Endothelial cell of umbilical vein (primary cell): Measurements from ENCODE around the gene EXOC3.

Experiments used
- EZH2 ChIP-seq: IDR thresholded peaks from 2 replicates; pipeline ENCODE4 v1.6.1; 2012; ENCODE audit warnings: borderline replicate concordance, low read depth, mild to moderate bottlenecking, moderate library complexity, low read length, inconsistent platforms; ENCODE audit not compliant: severe bottlenecking
- GATA2 ChIP-seq: IDR thresholded peaks from 2 replicates; pipeline ENCODE4 v1.7.0; 2011; ENCODE audit warnings: low read depth, mild to moderate bottlenecking, moderate library complexity, mixed read lengths, low read length; ENCODE audit not compliant: insufficient read length, insufficient read depth
- MYC ChIP-seq: IDR thresholded peaks from one replicate; pipeline ENCODE4 v1.6.1; 2011; ENCODE audit warnings: mild to moderate bottlenecking, low read depth, low read length
- POLR2A ChIP-seq: IDR thresholded peaks from 2 replicates; pipeline ENCODE4 v1.6.1; 2012; ENCODE audit warnings: low read depth, mild to moderate bottlenecking, control low read depth, low read length
- POLR2AphosphoS5 ChIP-seq: IDR thresholded peaks from 2 replicates; pipeline ENCODE4 v1.6.1; 2012; ENCODE audit warnings: low read depth, mild to moderate bottlenecking, control low read depth, low read length, moderate library complexity; ENCODE audit not compliant: insufficient read depth
- TF ChIP-seq, protein P1 (sequence below), 2 donors: IDR thresholded peaks; 1 replicate in 1 of 2; 2 replicates in 1 of 2; pipeline ENCODE4 v1.5.1; 2011; ENCODE audit warnings: low read length in 2 of 2, mild to moderate bottlenecking in 2 of 2, moderate library complexity in 2 of 2, control low read depth in 1 of 2, inconsistent platforms in 1 of 2, low read depth in 1 of 2; ENCODE audit not compliant: insufficient read depth in 1 of 2; ENCODE audit errors: extremely low read depth in 1 of 2
- TF ChIP-seq, protein P2 (sequence below): IDR thresholded peaks from 2 replicates; pipeline ENCODE4 v1.6.1; 2011; ENCODE audit not compliant: insufficient read depth, insufficient read length

DNA sequence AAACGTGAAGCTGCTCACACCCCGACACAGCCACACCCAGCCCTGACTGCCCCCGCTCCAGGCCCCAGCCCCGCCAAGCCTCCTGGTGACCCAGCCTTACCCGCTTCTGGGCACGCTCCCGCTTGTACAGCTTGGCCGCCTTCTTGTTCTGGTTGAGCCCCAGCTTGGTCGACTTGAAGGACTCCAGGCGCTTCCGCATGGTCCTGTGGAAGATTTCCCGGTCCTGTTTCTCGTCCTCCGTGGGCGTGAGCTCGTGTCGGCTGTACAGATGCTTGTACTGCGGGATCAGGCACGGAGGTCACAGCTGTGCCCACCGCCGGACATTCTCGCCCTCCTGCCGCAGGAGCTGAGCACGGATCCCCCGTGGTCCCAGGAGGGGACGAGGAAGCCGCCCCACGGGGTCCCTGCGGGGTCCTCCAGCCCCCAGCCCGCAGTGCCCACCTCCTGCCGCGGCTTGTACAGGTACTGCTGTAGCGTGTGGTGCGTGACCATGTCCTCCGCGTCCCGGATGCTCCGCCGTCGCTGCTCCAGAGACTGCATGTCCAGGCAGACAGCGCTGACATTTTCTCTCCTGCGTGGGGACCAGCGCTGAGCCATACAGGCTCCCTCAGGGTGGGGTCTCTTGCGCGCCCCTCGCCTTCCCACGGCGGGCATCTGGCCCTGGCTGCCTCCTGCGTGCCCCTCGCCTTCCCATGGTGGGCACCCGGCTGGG is 33.3 kb downstream of the EXOC3 start:
- TF ChIP-seq POLR2A (no peak), POLR2AphosphoS5 (no peak), EZH2 (no peak), MYC (no peak), GATA2 (no peak)
- TF ChIP-seq, protein P1, sequence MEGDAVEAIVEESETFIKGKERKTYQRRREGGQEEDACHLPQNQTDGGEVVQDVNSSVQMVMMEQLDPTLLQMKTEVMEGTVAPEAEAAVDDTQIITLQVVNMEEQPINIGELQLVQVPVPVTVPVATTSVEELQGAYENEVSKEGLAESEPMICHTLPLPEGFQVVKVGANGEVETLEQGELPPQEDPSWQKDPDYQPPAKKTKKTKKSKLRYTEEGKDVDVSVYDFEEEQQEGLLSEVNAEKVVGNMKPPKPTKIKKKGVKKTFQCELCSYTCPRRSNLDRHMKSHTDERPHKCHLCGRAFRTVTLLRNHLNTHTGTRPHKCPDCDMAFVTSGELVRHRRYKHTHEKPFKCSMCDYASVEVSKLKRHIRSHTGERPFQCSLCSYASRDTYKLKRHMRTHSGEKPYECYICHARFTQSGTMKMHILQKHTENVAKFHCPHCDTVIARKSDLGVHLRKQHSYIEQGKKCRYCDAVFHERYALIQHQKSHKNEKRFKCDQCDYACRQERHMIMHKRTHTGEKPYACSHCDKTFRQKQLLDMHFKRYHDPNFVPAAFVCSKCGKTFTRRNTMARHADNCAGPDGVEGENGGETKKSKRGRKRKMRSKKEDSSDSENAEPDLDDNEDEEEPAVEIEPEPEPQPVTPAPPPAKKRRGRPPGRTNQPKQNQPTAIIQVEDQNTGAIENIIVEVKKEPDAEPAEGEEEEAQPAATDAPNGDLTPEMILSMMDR (IDR thresholded peaks at IDR 0.05; ENCODE audit: extremely low read depth in 1 of 2, insufficient read depth in 1 of 2, low read depth in 1 of 2, low read length in 2 of 2): no peak
- TF ChIP-seq, protein P2, sequence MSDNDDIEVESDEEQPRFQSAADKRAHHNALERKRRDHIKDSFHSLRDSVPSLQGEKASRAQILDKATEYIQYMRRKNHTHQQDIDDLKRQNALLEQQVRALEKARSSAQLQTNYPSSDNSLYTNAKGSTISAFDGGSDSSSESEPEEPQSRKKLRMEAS: no peak
